K562 treated with DMSO at 1 percent for 4 hours (cell line): ENCODE measurements around the gene CHST7. TPM values are rescaled to one million over a fixed set of nuclear protein-coding genes. Genes with fewer than 3 reads are reported as not detected.

ENCODE experiments used
- total RNA-seq: library from RNA; unstranded; fragments of 300-600 nt; gene quantifications from 2 replicates; pipeline ENCODE4 v1.2.3, GENCODE V29; 2022; ENCODE audit not compliant: insufficient read depth

Gene CHST7
- 0.44 TPM in 1 of 2 replicates, not detected in the other for total RNA-seq

GRCh38 chrX:46573331-46573891 is at the start of gene CHST7:
TSS of gene CHST7 (plus strand) at chrX:46573765. CDS start at chrX:46573932, 167 bp downstream.

GRCh38 chrX:46545111-46546005 is 28.2 kb upstream of the CHST7 start, which contains the start of gene ZNF674:
TSS of gene ZNF674 (minus strand) at chrX:46545421. CDS start at chrX:46542087, 3,334 bp downstream.

Other genes starting within 250 kb of the CHST7 start
- gene ZNF674, start 28.3 kb upstream of the CHST7 start, total RNA-seq, result 0.77 and 0.78 TPM in 2 replicates
- gene SLC9A7, start 185.4 kb downstream of the CHST7 start, total RNA-seq, result not detected in 2 replicates